ENCODE measurements around the gene PALLD.

- TF ChIP-seq E2F4 (CRISPR knock-in tag; IDR thresholded peaks at IDR 0.05; ENCODE audit: borderline replicate concordance, low read depth): no peak
- TF ChIP-seq NR3C1 (CRISPR knock-in tag; conservative IDR thresholded peaks at IDR 0.05; ENCODE audit: low read depth): no peak
Measured at GRCh38 chr4:168679397-168679796, 182.5 kb downstream of the PALLD start.

Measured in WTC11 (cell line).